HG02970 (cell line): ENCODE data around the gene EIF5A2.
"Not testable (repeated sequence)": the region's sequence is repeated elsewhere in the genome, so short reads cannot be mapped to it uniquely, and the experiment has no call there.

Experiments
- ATAC-seq: cut with Tn5 transposase; IDR thresholded peaks from one replicate; pipeline ENCODE4 v1.9.1; 2021; ENCODE audit warnings: mild to moderate bottlenecking, moderate library complexity, moderate number of reproducible peaks; ENCODE audit not compliant: unreplicated experiment, low FRiP score

The EIF5A2 gene

GRCh38 chr3:170908235-170909116 lies at the start of gene EIF5A2:
Gene EIF5A2 (minus strand): TSS chr3:170908637. CDS start chr3:170907806, 831 bp downstream.
- peak; percentile 92 for ATAC-seq

- no peak for ATAC-seq
These were observed 48.2 kb upstream of the EIF5A2 start for GRCh38 chr3:170956647-170957046.

- no peak for ATAC-seq
These were observed 45.3 kb upstream of the EIF5A2 start for GRCh38 chr3:170953736-170954135.

GRCh38 chr3:170953229-170953628 lies 44.8 kb upstream of the EIF5A2 start:
- no peak for ATAC-seq

GRCh38 chr3:170949211-170949610 lies 40.8 kb upstream of the EIF5A2 start:
- ATAC-seq: no peak

- ATAC-seq: no peak
These were observed 38.8 kb upstream of the EIF5A2 start for GRCh38 chr3:170947018-170947769.

GRCh38 chr3:170942011-170942410 lies 33.6 kb upstream of the EIF5A2 start:
- no peak for ATAC-seq

- no peak for ATAC-seq
These were observed 33.1 kb upstream of the EIF5A2 start for GRCh38 chr3:170941551-170941950.

GRCh38 chr3:170933039-170933438 lies 24.6 kb upstream of the EIF5A2 start:
- not testable (repeated sequence) for ATAC-seq

GRCh38 chr3:170923553-170923952 lies 15.1 kb upstream of the EIF5A2 start:
- ATAC-seq: not testable (repeated sequence)

- ATAC-seq: no peak
These were observed 10.3 kb upstream of the EIF5A2 start for GRCh38 chr3:170918715-170919114.

GRCh38 chr3:170914690-170915089 lies 6.3 kb upstream of the EIF5A2 start:
- no peak for ATAC-seq

GRCh38 chr3:170914212-170914611 lies 5.8 kb upstream of the EIF5A2 start:
- ATAC-seq: no peak

- ATAC-seq: no peak
These were observed 2.6 kb upstream of the EIF5A2 start for GRCh38 chr3:170911051-170911450.

- ATAC-seq: no peak
These were observed 2.1 kb upstream of the EIF5A2 start for GRCh38 chr3:170910542-170910941.

- no peak for ATAC-seq
These were observed 879 bp upstream of the EIF5A2 start for GRCh38 chr3:170909129-170909903.

- no peak for ATAC-seq
These were observed 701 bp downstream of the EIF5A2 start for GRCh38 chr3:170907637-170908234.

- no peak for ATAC-seq
These were observed 2.6 kb downstream of the EIF5A2 start for GRCh38 chr3:170905862-170906261.

- no peak for ATAC-seq
These were observed 5.3 kb downstream of the EIF5A2 start for GRCh38 chr3:170903123-170903522.

- no peak for ATAC-seq
These were observed 9.0 kb downstream of the EIF5A2 start for GRCh38 chr3:170899455-170899854.
